HG02610 (cell line): ENCODE results near the gene RAMACL.
"Not testable (repeated sequence)": the region's sequence is repeated elsewhere in the genome, so short reads cannot be mapped to it uniquely, and the experiment has no call there.

Experiments used
- ATAC-seq: cut with Tn5 transposase; IDR thresholded peaks from one replicate; pipeline ENCODE4 v1.9.1; 2021; ENCODE audit warnings: mild to moderate bottlenecking, moderate library complexity; ENCODE audit not compliant: unreplicated experiment

The RAMACL gene

GRCh38 chr6:166539011-166539385 is 47.5 kb downstream of the RAMACL start:
- ATAC-seq: not testable (repeated sequence)

- ATAC-seq: no peak
These were observed 48.0 kb downstream of the RAMACL start for GRCh38 chr6:166538297-166539010.

GRCh38 chr6:166534658-166535406 is 51.6 kb downstream of the RAMACL start:
- ATAC-seq: no peak

- ATAC-seq: no peak
These were observed 53.2 kb downstream of the RAMACL start for GRCh38 chr6:166533205-166533824.
